Transverse colon (tissue), 4 donors: Measurements from ENCODE around the gene FAM110A. TPM values are rescaled to one million over a fixed set of nuclear protein-coding genes. Genes with fewer than 3 reads are reported as not detected.

Experiments
- DNase-seq: peaks from one replicate; pipeline ENCODE4 v3.0.0-alpha.2; 2019
- H3K27ac ChIP-seq, 4 donors: fragments of 200-600 bp; sonication (generic); 2 replicates each; pipeline ENCODE4 v1.5.1; 2016 to 2018; ENCODE audit warnings: inconsistent platforms in 4 of 4
- H3K27me3 ChIP-seq: fragments of 200-600 bp; sonication (generic); 2 replicates; pipeline ENCODE4 v1.5.1; 2017; ENCODE audit warnings: inconsistent platforms
- H3K36me3 ChIP-seq, 4 donors: fragments of 200-600 bp; sonication (generic); 2 replicates each; pipeline ENCODE4 v1.5.1; 2017 to 2019; ENCODE audit warnings: inconsistent platforms in 4 of 4
- H3K4me1 ChIP-seq, 4 donors: fragments of 200-600 bp; sonication (generic); 2 replicates each; pipeline ENCODE4 v1.5.1; 2017 to 2020; ENCODE audit warnings: inconsistent platforms in 4 of 4
- H3K4me3 ChIP-seq, 4 donors: fragments of 200-600 bp; sonication (generic); 1 replicate in 1 of 4; 2 replicates in 3 of 4; pipeline versions ENCODE4 v1.5.1 to v1.6.1; 2017 to 2019; ENCODE audit warnings: inconsistent platforms in 4 of 4
- H3K9me3 ChIP-seq, 2 donors: fragments of 200-600 bp; sonication (generic); 2 replicates each; pipeline ENCODE4 v1.5.1; 2017 to 2019; ENCODE audit warnings: inconsistent platforms in 2 of 2
- EP300 ChIP-seq: sonication (generic); formaldehyde crosslinking; IDR thresholded peaks from one replicate; pipeline ENCODE4 v1.6.1; 2017; ENCODE audit warnings: antibody characterized with exemption, low read depth
- POLR2A ChIP-seq: fragments of 450-650 bp; IDR thresholded peaks from one replicate; pipeline ENCODE4 v1.6.1; 2016; ENCODE audit warnings: antibody characterized with exemption, mild to moderate bottlenecking, moderate library complexity
- POLR2AphosphoS5 ChIP-seq, 3 donors: sonication (generic); formaldehyde crosslinking; IDR thresholded peaks; one replicate each; pipeline ENCODE4 v1.6.1; 2016; ENCODE audit warnings: antibody characterized with exemption in 3 of 3
- WGBS, 2 donors: methylation state at CpG; one replicate each; pipeline ENCODE4 v1.1.5; 2018; ENCODE audit warnings: low coverage in 1 of 2; 5-methylcytosine and 5-hydroxymethylcytosine counted together
- in situ Hi-C, 4 donors: fragments of 200-750 bp; cut with MboI; loops; one replicate each; pipeline versions ENCODE4 v1.15.0 to v1.15.1; 2017; ENCODE audit warnings: low sequenced_read_pairs in 3 of 4, low pct_ligation_motif_present in 1 of 4, low pct_unique_long_range_greater_than_20kb in 1 of 4
- intact Hi-C: fragments of 100-400 bp; cut with DNase I; formaldehyde crosslinking; loops from one replicate; pipeline ENCODE4 v1.15.1; 2023; ENCODE audit warnings: low total_unique reads
- total RNA-seq, 4 donors: library from RNA; depleted of rRNA; stranded (reverse); fragments of >200 nt; gene quantifications; one replicate each; pipeline ENCODE4 v1.1.0, GENCODE V29; 2016
- TF ChIP-seq, protein P1 (sequence below), 5 experiments: fragments of 200-600 bp in 3 of 5; fragments of 450-650 bp in 2 of 5; sonication (generic) in 3 of 5; IDR thresholded peaks; 1 replicate in 2 of 5; 2 replicates in 3 of 5; pipeline ENCODE4 v1.5.1; 2016 to 2017; ENCODE audit warnings: antibody characterized with exemption in 5 of 5, inconsistent platforms in 3 of 5, mild to moderate bottlenecking in 2 of 5, moderate library complexity in 1 of 5

The FAM110A gene
- 10 to 100 TPM in 1 of 4 donors, 1 to 10 TPM in 3; 4.0 to 14.6 (median 6.9) TPM for total RNA-seq

DNA sequence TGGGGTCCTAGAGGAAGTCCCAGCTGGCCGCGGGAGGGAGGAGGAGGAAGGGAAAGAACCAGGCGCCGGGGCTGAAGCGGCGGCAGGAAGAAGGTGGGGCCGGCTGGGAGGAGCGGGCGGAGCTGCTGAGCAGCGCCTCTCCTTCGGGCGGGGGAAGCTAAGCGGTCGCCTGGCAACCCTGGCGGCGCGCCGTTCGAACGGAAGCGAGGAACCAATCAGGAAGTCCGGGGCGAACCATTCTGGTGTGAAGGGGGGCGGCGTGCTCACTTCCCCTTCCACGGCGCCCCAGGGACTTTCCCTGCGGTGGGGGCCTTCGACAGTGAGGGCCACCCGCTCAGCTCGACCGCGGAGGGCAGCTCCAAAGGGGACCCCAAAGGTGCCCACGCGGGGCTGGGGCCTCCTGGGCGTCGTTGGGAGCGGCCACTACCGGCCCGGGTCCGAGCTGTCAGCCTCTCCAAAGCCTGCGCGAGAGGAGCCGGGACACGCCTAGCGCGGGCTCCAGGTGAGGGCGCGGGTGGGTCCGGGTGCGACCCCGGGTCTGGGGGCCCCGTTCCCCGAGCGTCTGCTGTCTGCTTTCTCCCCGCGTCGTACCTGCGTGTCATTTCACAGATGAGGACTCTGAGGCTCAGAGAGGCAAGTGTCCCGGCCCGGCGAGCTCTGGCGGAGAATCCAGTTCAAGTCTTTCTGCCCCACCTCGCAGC lies at the start of gene FAM110A:
FAM110A (plus strand) TSS at position 266 of the 701 bp plus-strand sequence. CDS start 11,090 bp downstream, outside the sequence.
- TF ChIP-seq POLR2A = peak; percentile 31
- TF ChIP-seq EP300 = no peak
- TF ChIP-seq, protein P1, sequence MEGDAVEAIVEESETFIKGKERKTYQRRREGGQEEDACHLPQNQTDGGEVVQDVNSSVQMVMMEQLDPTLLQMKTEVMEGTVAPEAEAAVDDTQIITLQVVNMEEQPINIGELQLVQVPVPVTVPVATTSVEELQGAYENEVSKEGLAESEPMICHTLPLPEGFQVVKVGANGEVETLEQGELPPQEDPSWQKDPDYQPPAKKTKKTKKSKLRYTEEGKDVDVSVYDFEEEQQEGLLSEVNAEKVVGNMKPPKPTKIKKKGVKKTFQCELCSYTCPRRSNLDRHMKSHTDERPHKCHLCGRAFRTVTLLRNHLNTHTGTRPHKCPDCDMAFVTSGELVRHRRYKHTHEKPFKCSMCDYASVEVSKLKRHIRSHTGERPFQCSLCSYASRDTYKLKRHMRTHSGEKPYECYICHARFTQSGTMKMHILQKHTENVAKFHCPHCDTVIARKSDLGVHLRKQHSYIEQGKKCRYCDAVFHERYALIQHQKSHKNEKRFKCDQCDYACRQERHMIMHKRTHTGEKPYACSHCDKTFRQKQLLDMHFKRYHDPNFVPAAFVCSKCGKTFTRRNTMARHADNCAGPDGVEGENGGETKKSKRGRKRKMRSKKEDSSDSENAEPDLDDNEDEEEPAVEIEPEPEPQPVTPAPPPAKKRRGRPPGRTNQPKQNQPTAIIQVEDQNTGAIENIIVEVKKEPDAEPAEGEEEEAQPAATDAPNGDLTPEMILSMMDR (IDR thresholded peaks at IDR 0.05) = no peak
- peak; percentile 30 to 44 (median 41) for TF ChIP-seq POLR2AphosphoS5 (IDR thresholded peaks at IDR 0.05)
- Histone ChIP-seq H3K27me3 (no peaks in the 10 kb centered on the region), H3K4me3 (peak within 1 kb of the TSS; percentile 63 to 97 (median 74)), H3K36me3 (no peaks in the 10 kb centered on the region), H3K9me3 (no peaks in the 10 kb centered on the region), H3K4me1 (peaks cover 3 to 23% (median 10%) of the 10 kb centered on the region in 4 donors), H3K27ac (peak within 1 kb of the TSS; percentile 76 to 91 (median 88))
- in situ Hi-C loops = loop anchor here in 1 of 4 donors (25.0 kb wide), 1 partner anchor 279 kb away; the partner anchor contains the start of gene PSMF1
- WGBS, 2 donors = 1% methylated on average over 62 of the region's 64 CpGs; no CpG with 5 or more reads in 1 of the 2 donors
- intact Hi-C loops = no loop called here
- DNase-seq = peak; percentile 98

DNA sequence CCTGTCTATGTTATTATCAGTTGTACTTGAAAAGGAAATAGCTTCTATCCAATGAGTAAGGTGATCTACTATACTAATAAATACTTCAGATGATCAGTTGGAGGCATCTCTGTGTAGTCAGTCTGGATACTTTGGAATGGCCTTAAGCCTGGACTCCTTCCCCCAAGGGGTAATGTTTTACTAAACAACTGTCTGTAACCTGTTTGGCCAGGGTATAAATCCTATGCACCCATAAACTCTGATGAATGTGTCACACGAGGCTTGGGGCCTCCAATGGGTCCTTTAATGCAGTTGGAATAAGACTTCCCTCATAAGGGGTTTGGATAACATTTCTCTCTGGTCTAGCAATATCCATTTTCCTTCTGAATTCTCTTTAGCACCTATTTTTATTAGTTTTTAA lies 45.7 kb upstream of the FAM110A start:
- Histone ChIP-seq H3K4me3 (no peak overlapping the region), H3K9me3 (peaks cover 7 to 12% of the 10 kb centered on the region in 2 donors), H3K27ac (no peak overlapping the region), H3K36me3 (no peaks in the 10 kb centered on the region), H3K4me1 (no peaks in the 10 kb centered on the region), H3K27me3 (no peaks in the 10 kb centered on the region)
- in situ Hi-C loops = no loop called here
- WGBS, 2 donors = 7 to 17% methylated on average over 1 of the region's 1 CpG
- intact Hi-C loops = no loop called here
- no peak for TF ChIP-seq POLR2A
- TF ChIP-seq, protein P1 (IDR thresholded peaks at IDR 0.05) = no peak
- no peak for TF ChIP-seq EP300
- no peak for TF ChIP-seq POLR2AphosphoS5 (IDR thresholded peaks at IDR 0.05)
- no peak for DNase-seq

DNA sequence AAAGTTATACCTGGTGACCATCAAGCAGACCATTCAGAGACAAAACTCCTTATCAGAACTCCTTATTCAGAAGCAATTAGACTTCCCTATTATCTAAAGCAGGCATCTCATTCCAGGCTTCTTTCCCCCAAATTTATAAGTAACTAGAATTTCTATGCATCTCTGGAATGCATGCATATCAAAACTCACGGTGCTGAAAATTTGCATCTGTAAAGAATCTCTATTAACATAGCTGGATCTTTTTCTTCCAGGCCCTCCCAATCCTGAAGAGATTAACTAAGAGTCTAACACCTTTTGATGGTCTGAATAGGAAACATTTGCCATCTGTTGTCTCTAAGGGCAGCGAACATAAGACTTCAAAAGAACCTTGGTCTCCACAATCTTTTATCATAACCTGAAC lies 42.5 kb upstream of the FAM110A start:
- intact Hi-C loops = no loop called here
- Histone ChIP-seq H3K4me3 (no peak overlapping the region), H3K9me3 (peaks cover 7 to 12% of the 10 kb centered on the region in 2 donors), H3K27ac (no peak overlapping the region), H3K4me1 (no peaks in the 10 kb centered on the region), H3K36me3 (no peaks in the 10 kb centered on the region), H3K27me3 (no peaks in the 10 kb centered on the region)
- in situ Hi-C loops = no loop called here
- 69 to 80% methylated on average over 1 to 2 of the region's 2 CpGs for WGBS, 2 donors
- TF ChIP-seq POLR2A (no peak), POLR2AphosphoS5 (IDR thresholded peaks at IDR 0.05) (no peak), EP300 (no peak)
- TF ChIP-seq, protein P1 (IDR thresholded peaks at IDR 0.05) = no peak
- no peak for DNase-seq

DNA sequence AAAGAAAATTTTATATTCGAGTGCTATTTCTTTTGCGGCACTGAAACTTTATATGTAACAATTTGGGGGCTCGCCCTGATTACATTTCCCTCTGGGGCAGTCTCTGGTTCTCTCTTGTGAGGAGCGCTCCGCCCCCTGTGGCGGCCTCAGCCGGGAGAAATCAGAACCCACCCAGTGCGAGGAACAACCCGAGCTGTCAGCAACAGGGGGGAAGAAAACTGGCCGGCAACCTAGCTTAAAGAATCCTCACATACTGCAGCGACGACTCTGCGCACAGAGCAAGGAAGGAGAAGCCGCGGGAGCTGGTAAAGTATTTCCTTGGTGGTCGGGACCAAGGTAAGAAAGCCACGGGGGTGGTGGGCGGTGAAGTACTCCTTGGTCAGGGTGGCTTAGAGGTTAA lies 41.3 kb upstream of the FAM110A start:
- in situ Hi-C loops = no loop called here
- intact Hi-C loops = no loop called here
- DNase-seq = no peak
- H3K9me3 ChIP-seq = peaks cover 7 to 12% of the 10 kb centered on the region in 2 donors
- WGBS, 2 donors = 94% methylated on average over 14 to 18 of the region's 18 CpGs
- TF ChIP-seq POLR2AphosphoS5 (IDR thresholded peaks at IDR 0.05) = no peak
- TF ChIP-seq, protein P1 (IDR thresholded peaks at IDR 0.05) = no peak
- TF ChIP-seq POLR2A = no peak
- TF ChIP-seq EP300 = no peak
- no peaks in the 10 kb centered on the region for H3K36me3 ChIP-seq
- no peak overlapping the region for H3K4me3 ChIP-seq
- no peaks in the 10 kb centered on the region for H3K27me3 ChIP-seq
- no peaks in the 10 kb centered on the region for H3K4me1 ChIP-seq
- no peak overlapping the region for H3K27ac ChIP-seq
